ENCODE results near the gene MPP7.

DNA sequence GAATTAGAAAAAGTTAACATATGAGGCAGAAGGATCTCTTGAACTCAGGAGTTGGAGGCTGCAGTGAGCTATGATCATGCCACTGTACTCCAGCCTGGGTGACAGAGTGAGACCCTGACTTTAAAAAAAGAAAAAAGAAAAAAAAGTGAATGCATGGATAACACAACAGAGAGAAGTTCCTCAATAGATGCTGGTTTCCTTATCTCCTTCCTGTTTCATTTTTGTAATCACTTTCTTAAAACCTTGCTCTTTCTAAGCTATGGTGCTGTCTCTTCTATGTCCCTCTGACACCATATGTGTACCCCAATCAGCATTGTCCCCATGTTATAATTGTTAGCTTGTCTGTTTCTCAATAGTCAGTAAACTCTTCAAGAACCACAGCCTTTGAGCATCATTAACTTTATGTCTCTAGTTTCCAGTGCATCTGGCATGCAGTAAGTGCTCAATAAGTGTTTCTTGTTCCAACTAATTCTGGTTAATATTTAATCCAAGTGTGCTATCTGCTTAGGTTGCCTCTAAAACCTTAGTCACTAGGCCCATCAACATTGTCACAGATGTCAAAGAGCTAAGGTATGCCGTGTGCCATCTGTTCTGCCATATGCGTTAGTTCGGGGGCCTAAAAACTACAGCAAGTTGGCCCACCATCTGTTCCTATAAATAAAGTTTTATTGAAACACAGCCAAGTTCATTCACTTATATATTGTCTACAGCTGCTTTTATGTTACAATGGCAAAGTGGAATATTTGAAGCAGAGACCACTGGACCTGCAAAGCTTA, 36.2 kb downstream of the MPP7 start:
- no peak for TF ChIP-seq EZH2 (IDR thresholded peaks at IDR 0.05; ENCODE audit: low read depth)
- TF ChIP-seq, protein P1, sequence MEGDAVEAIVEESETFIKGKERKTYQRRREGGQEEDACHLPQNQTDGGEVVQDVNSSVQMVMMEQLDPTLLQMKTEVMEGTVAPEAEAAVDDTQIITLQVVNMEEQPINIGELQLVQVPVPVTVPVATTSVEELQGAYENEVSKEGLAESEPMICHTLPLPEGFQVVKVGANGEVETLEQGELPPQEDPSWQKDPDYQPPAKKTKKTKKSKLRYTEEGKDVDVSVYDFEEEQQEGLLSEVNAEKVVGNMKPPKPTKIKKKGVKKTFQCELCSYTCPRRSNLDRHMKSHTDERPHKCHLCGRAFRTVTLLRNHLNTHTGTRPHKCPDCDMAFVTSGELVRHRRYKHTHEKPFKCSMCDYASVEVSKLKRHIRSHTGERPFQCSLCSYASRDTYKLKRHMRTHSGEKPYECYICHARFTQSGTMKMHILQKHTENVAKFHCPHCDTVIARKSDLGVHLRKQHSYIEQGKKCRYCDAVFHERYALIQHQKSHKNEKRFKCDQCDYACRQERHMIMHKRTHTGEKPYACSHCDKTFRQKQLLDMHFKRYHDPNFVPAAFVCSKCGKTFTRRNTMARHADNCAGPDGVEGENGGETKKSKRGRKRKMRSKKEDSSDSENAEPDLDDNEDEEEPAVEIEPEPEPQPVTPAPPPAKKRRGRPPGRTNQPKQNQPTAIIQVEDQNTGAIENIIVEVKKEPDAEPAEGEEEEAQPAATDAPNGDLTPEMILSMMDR (conservative IDR thresholded peaks at IDR 0.05): no peak

Measured in PC-9 (cell line).